GM12864 (cell line): Measurements from ENCODE around the gene ZNF20.
"Not testable (repeated sequence)": the region's sequence is repeated elsewhere in the genome, so short reads cannot be mapped to it uniquely, and the experiment has no call there.

Experiments
- DNase-seq: peaks from one replicate; pipeline ENCODE4 v3.0.0-alpha.2; 2011; ENCODE audit warnings: low read depth
- H3K4me3 ChIP-seq: 2 replicates; pipeline ENCODE4 v1.5.1; 2011; ENCODE audit warnings: mild to moderate bottlenecking, low read depth, low read length, control low read depth
- CTCF ChIP-seq: IDR thresholded peaks from 2 replicates; pipeline ENCODE4 v1.5.1; 2011; ENCODE audit warnings: low read depth, mild to moderate bottlenecking, moderate library complexity, low read length, control low read depth, inconsistent platforms; ENCODE audit errors: missing control alignments

ZNF20 gene

GRCh38 chr19:12113121-12113520 lies 27.0 kb downstream of the ZNF20 start:
- no peak for TF ChIP-seq CTCF
- no peak overlapping the region for H3K4me3 ChIP-seq
- no peak for DNase-seq

GRCh38 chr19:12112701-12113100 lies 27.4 kb downstream of the ZNF20 start:
- TF ChIP-seq CTCF = no peak
- no peak overlapping the region for H3K4me3 ChIP-seq
- DNase-seq = no peak

GRCh38 chr19:12111943-12112637 lies 28.1 kb downstream of the ZNF20 start:
- no peak for TF ChIP-seq CTCF
- no peak overlapping the region for H3K4me3 ChIP-seq
- no peak for DNase-seq

- no peak for DNase-seq
- TF ChIP-seq CTCF = no peak
- H3K4me3 ChIP-seq = no peak overlapping the region
Measured at GRCh38 chr19:12111176-12111575, 29.0 kb downstream of the ZNF20 start.

- H3K4me3 ChIP-seq, DNase-seq: not testable (repeated sequence)
Measured at GRCh38 chr19:12103909-12104308, 36.2 kb downstream of the ZNF20 start.

- TF ChIP-seq CTCF = no peak
- H3K4me3 ChIP-seq = no peak overlapping the region
- DNase-seq = no peak
Measured at GRCh38 chr19:12098040-12098439, 42.1 kb downstream of the ZNF20 start.

- no peak overlapping the region for H3K4me3 ChIP-seq
- DNase-seq = no peak
- TF ChIP-seq CTCF = no peak
Measured at GRCh38 chr19:12095111-12095790, 44.9 kb downstream of the ZNF20 start.
